NCI-H146 treated with DMSO at 0.1 percent for 48 hours (cell line): ENCODE measurements around the gene MFSD11.
"Not testable (repeated sequence)": the region's sequence is repeated elsewhere in the genome, so short reads cannot be mapped to it uniquely, and the experiment has no call there.

ENCODE experiments used
- DNase-seq: peaks from one replicate; lab custom pipeline; 2025; ENCODE audit not compliant: unreplicated experiment; lab: John Stamatoyannopoulos, UW

The MFSD11 gene

DNA sequence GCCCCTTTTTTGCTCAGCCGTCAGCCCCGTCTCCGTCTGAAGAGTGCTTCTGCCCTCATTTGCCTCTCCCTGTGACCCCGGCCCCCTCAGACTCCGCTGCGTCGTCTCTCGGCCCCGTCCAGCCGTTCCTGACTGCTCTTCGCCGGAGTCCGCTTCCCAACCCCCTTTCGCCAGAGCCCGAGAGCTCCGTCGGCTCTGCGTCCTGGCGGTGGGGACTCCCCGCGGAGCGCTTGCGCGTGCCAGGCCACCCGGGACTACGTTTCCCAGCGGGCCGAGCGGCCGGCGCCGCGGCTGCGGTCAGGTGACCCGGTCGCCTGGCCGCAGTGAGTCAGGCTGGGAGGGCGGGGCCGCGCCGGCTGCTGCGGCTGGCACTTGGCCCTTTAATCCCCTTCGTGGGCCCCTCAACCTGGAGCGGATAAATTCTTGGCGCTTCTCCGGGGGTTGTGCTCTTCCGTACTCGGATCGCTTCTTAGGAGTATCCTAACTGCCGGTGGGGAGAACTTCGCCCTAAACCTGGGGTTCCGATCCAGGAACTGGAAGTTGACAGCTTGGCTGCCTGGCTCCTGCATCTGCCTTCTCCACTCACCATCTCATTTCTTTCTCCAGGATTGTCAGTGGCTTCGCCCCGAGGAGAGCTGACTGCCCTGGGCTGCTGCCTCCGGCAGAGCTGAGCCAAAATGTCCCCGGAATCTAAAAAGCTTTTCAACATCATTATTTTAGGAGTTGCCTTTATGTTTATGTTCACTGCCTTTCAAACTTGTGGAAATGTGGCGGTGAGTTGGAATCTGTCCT, at the start of gene MFSD11:
MFSD11 (plus strand) TSS at position 444 of the 792 bp plus-strand sequence; CDS start at position 678, 234 bp downstream.
- DNase-seq = peak; percentile 88

DNA sequence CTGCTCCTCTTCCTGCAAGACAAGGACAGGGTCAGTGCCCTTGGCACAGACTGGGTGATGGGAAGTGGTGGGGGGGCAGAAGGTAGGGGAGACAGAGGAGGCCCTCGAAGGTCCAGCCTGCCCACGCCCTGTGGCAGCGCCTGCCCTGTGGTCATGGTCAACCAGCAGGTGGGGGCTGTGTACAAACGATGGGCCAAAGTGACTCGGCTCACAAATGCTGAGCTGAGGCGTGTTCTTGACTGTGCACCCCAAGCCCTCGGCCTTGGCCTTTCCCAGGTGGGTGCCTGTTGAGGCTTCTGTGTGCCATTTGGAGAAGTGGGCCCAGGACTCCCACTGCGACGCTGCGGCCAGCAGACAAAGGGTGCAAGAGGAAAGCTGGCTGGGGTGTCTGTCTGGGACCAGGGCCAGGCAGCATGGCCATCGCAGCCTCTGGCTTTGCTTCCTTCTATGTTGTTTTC, 49.7 kb upstream of the MFSD11 start:
- no peak for DNase-seq

DNA sequence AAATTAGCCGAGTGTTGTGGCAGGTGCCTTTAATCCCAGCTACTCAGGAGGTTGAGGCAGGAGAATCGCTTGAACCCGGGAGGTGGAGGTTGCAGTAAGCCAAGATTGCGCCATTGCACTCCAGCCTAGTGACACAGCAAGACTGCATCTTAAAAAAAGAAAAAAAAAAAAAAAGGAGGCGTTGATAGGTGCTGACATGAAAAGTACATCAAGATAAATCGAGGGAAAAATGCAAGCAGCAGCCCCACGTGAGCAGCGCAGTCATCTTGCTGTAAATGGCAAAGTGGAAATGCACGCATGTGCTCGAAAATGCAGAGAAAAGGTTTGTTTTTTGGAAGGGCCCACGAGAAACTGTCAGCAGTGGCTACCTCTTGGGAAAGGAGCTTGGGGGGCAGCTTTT, 48.1 kb upstream of the MFSD11 start:
- DNase-seq = no peak

DNA sequence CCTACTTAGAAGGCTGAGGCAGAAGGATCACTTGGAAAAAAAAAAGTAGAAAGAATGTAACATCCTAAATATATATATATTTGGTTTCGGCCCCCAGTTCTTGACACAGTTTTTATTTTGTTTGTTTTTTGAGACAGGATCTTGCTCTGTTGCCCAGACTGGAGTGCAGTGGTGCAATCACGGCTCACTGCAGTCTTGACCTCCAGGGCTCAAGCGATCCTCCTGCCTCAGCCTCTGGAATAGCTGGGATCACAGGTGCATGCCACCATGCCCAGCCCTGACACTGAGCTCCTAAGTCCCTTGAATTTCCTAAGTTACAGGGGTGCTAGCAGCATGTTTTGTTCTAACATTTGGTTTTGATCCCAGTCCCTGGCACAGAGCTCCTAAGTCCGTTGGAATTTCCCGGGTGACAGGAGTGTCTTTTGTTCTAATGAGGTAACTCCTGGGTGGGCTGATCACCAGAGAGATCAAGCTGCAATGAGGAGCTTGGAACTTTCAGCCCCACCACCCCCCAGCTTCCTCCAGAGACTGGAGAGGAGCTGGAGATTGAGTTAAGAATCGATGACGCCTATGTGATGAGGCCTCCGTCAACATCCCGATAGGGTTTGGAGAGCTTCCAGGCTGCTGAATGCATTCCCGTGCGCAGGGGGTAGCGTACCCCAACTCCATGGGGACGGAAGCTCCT, 47.2 kb upstream of the MFSD11 start:
- no peak for DNase-seq

DNA sequence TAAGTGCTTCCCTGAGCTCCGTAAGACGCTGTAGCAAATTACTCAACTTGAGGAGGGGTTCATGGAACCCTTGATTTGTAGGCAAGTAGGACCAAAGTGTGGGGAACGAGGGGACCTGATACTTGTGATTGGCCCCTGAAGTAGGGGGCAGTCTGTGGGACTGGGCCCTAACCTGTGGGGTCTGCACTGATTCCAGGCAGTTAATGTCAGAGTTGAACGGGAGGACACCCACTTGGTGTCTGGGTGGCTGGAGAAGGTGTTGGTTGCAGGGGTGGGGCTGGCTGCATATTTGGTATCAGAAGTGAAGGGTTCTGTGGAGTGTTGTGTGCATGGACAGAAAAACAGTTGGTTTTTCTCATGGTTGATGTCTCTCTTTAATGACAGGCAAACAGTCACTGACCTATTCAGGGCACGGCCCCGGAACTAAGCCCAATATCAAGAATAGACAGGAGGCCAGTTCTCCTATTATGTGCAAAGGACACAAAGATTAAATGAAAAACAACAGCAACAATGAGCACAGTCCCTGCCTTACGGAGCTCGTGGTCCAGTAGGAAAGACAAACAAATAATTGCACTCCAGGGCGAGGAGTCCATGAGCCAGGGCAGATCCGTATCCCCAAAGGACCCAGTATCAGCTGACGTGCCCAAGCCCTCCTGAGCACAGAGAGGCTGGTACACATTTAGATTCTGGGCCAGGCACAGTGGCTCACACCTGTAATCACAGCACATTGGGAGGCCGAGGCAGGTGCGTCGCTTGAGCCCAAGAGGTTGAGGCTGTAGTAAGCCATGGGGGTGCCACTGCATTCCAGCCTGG, 46.3 kb upstream of the MFSD11 start:
- DNase-seq = peak; percentile 18

DNA sequence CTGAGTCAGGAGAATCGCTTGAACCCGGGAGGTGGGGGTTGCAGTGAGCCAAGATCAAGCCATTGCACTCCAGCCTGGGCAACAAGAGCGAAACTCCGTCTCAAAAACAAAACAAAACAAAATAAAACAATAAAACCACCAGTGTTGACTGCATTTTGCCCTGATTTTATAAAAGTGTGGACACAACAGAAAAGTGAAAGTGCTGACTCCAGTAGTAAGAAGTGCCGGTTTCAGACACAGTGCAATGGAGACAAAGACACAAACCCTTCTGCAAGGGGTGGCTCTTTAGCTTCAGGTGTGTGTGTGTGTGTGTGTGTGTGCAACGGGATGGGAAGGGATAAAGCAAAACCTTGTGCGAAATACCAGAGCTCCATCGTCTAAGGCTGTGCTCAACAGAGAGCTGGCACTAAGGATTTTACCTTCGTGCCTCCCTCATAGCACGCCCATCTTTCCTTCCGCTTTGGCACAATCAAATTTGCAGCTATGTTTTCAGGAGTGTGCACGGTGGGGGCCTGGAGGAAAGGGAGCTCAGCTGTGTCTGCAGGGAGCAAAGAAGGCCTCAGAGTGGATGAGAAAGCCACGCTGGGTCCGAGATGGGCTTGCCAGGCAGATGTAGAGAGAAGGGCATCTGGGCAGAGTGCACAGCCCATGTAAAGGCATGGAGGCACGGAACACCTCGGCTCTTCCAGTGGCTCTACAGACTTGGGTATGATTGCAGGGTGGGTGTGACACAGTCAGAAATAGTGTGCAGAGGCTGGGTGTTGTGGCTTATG, 42.7 kb upstream of the MFSD11 start:
- no peak for DNase-seq

DNA sequence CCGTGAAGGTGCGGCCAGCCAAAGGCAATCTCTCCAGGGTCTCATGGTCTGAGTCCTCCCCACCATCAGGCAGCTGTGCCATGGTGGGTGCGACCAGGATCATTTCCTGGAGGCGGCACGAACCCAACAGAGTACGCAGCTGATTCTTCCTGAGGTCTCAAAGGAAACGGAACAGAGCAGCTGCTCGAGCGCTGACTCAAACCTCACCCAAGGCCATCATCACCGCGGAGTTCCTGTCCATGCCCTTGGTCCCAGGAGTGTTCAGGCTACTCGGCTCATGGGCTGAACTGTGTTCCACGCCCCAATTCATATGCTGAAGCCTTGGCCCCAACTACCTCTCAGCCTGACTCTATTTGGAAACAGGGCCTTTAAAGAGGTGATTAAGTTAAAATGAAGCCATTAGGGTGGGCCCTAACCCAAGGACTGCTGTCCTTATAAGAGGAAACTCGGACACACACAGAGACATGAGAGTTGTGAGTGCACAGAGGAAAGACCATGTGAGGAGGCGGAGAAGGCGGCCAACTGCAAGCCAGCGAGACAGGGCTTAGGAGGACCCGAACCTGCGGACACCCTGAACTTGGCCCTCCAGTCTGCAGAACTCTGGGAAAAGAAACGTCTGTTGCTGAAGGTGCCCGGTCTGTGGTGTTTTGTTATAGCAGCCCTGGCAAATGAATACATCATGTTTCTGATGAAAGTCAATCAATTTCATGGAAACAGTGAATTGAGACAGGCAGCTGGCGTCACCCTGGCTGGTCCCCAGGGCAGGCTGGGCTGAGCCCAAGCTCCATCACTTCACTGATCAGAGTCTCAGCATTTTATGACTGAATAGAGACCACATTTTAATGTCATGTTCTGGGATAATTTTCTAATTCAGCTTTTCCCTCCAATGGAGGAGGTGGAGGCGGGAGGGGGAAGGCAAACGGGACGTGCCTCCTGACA, 40.9 kb upstream of the MFSD11 start:
- no peak for DNase-seq

DNA sequence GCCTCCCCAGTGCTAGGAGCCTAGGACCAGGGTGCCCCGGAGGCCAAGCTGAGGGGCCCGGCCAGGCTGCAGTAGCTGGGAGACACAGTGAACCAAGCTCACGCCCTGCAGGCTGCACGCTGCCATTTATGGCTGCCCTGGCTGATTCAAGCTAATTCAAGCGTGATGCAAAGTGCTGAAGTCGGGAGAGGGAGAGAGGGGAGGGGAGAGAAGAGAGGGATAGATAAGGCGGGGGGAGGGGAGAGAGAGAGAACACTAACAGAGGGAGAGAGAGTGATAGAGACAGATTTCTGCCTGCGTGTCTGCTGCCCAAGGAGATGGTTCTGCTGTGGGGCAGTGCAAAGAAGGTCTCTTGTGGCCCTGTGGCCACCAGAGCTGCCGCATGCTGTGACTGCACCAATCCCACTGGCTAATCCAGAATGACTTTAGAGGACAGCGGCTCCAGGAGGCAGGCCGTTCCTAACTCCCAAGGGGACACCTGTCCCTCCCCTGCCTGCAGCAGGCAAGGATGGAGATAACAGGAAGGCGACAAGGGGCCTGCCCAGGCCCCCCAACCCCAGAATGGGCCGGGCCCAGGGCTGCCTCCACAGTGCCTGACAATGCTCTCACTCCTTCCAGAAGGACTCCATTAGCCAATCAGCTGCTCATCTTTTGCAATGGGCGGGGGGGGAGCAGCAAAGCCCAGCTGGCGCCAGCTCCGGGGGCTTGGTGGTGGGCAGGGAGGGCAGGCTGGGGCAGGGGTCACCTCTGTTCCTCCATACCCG, 40.0 kb upstream of the MFSD11 start:
- DNase-seq = no peak

DNA sequence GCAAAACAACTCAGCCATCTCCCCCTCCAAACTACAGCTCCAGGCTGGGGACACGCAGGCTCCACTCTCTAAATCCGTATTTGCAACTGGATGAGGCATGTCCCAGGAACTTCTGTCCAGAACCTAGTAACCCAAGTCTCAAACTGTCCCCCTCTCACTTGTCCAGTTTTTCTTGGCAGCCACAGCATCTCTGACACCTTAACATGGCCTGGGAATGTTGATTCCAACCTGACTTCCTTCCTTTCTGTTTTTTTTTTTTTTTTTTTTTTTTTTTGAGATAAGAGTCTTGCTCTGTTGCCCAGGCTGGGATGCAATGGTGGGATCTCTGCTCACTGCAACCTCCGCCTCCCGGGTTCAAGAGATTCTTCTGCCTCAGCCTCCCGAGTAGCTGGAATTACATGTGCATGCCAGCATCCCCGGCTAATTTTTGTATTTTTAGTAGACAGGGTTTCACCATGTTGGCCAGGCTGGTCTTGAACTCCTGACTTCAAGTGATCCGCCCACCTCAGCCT, 39.4 kb upstream of the MFSD11 start:
- DNase-seq = not testable (repeated sequence)

DNA sequence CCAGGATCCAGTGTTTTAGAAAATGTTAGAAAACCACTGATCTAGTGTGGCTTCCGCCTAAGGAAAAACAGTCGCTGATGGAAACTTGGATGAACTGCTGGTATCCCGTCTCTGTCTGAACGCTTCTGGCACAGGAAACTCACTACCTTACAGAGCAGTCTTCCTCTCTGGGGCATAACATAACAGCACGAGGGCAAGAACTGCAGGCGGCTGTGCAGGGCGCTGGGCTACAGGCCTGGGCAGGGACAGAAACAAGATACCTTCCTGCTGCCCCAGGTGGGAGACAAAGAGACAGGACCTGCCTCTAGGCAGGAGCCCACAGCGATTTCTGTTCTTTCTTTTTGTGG, 37.7 kb upstream of the MFSD11 start:
- no peak for DNase-seq

DNA sequence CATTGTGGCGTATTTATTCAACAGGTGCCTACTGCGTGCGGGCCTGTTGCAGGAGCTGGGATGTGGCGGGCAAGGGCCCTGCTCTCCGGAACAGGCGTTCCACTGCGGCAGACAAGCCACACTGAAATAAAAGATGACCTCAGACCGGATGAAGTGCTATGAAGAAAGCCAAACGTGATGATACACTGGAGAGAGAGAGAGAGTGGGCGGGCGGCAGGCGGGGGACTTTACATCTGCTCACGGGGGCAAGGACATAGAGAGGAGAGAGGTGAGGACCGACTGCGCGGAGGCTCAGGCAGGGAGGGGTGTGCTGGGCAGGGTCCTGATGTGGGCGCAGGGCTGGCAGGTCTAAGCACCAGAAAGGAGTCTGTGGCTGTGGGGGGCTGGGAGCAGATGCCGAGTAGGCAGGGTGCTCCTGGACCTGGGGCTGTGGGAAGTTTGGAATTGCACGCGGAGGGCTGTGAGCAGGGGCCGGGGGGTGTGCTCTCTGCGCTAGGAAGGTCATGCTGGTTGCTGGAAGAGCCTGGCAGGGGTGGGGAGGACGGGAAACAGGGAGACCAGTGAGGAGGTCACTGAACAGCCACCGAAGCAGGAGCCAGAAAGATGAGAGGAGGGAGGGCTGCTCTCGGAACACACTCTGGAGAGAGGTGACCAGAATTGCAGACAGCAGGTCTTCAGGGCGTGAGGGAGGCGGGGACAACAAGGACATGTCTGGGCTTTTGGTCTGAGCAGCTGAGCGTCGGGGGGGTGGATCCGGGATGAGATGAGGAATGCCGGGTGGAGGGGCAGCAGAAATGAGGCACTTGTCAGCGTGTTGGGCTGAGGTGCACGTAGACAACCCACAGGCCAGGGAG, 37.1 kb upstream of the MFSD11 start:
- no peak for DNase-seq

DNA sequence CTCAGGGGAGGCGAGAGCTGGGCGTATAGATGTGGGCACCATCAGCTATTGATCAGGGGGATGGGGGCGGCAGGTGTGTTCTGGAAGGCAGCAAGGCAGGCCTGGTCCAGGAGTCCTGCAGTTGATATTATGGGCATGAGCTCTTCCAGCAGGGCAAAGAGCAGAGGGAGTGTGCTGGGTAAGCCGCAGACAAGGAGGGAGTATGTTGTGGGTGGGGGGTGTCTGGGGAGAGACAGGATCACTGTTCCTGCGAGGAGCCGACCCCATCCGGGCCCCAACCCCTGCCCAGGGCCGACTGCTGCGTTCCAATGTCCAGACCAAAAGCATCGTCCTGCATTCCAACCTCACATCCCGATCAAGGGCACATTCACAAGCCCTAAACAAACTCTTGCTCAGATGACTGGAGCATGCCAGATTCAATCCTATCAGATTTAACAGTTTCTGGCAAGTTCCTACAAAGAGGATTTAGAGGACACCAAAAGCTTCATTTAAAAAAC, 36.4 kb upstream of the MFSD11 start:
- no peak for DNase-seq

DNA sequence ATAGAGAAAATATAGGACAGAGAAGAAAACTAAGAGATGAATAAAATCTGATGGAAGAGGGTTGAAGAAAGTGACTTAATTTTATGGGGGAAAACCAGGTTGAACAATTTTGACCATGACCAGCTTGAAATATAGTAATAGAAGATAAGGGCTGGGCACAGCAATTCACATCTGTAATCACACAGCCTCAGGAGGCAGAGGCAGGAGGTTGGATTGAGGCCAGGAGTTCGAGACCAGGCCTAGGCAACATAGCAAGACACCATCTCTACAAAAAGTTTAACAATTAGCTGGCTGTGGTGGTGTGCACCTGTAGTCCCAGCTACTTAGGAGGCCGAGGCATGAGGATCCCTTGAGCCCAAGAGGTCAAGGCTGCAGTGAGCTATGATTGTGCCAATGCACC, 35.8 kb upstream of the MFSD11 start:
- DNase-seq = no peak

DNA sequence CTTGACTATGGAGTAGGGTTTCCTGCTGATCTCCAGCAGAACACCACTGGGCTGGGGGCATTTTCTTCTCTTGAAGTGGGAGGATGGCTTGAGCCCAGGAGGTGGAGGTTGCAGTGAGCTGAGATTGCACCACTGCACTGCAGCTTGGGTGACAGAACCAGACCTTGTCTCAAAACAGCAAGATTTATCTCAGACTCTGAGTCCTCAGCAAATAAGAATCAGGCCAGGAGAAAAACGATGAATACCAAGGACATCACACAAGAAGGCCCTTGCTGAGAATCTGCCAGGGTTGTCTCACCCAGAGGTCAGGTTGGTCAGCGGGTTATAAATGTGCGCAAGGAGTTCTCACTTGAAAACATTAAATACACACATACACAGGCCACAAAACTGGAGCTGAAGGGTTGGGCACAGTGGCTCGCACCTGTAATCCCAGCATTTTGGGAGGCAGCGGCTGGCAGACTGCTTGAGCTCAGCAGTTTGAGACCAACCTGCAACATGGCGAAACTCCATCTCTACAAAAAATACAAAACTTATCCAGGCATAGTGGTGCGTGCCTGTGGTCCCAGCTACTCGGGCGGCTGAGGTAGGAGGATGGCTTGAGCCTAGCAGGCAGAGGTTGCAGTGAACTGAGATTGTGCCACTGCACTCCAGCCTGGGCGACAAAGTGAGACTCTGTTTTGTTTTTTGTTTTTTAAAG, 34.8 kb upstream of the MFSD11 start:
- DNase-seq = no peak

DNA sequence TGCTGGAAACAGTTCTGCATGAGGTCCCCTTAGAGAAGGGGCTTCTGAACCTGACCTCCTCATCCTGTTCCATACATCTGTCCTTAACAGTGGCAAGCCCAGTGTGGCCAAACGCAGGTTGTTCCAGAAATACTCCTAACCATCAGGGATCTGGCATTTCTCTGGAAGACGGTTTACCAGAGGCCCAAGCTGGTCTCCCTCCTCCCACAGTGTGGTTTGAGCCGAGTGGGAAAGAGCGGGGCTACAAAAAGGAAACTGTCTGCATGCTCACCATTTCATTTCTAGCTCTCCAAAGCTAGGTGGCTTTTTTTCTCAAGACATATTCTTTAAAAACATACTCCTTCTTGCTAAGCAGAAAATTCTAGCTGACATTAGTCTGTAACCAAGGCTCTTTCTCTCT, 33.1 kb upstream of the MFSD11 start:
- DNase-seq = no peak

DNA sequence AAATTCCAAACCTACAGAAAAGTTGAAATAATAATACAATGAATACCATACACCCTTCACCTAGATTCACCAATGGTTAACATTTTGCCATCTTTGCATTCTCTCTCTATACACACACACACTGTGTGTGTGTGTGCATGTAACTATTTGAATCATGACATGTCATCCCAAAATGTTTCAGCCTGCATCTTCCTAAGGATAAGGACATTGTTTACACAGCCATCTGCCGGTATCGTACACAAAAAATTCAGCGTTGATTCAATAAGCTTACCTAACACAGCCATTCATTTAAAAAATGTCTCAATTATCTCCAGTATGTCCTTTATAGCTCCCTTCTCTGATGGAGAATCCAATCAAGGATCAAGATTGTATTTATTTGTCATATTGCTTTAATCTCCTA, 31.1 kb upstream of the MFSD11 start:
- no peak for DNase-seq
